NK-92 (cell line): ENCODE data around the gene KRTAP4-9.
"Not testable (repeated sequence)": the region's sequence is repeated elsewhere in the genome, so short reads cannot be mapped to it uniquely, and the experiment has no call there.

Experiments
- DNase-seq: peaks from one replicate; lab custom pipeline; 2025; ENCODE audit not compliant: unreplicated experiment; lab: John Stamatoyannopoulos, UW

Gene KRTAP4-9

GRCh38 chr17:41126412-41126811 is 21.2 kb downstream of the KRTAP4-9 start:
- no peak for DNase-seq

- no peak for DNase-seq
Measured at GRCh38 chr17:41127371-41127770, 22.2 kb downstream of the KRTAP4-9 start.

GRCh38 chr17:41131979-41132378 is 26.8 kb downstream of the KRTAP4-9 start:
- DNase-seq = no peak

- DNase-seq = no peak
Measured at GRCh38 chr17:41133880-41134735, 28.9 kb downstream of the KRTAP4-9 start.

GRCh38 chr17:41139865-41140264 is 34.7 kb downstream of the KRTAP4-9 start:
- not testable (repeated sequence) for DNase-seq

GRCh38 chr17:41140360-41141131 is 35.4 kb downstream of the KRTAP4-9 start, which contains the start of gene KRTAP4-6:
Gene KRTAP4-6 (minus strand): TSS chr17:41140544. CDS start chr17:41140487, 57 bp downstream.
- DNase-seq = no peak

GRCh38 chr17:41141361-41141760 is 36.2 kb downstream of the KRTAP4-9 start:
- no peak for DNase-seq

- no peak for DNase-seq
Measured at GRCh38 chr17:41144846-41145245, 39.7 kb downstream of the KRTAP4-9 start.

GRCh38 chr17:41145261-41145660 is 40.1 kb downstream of the KRTAP4-9 start:
- DNase-seq = no peak

GRCh38 chr17:41147531-41148204 is 42.5 kb downstream of the KRTAP4-9 start:
- no peak for DNase-seq

GRCh38 chr17:41148971-41149651 is 43.9 kb downstream of the KRTAP4-9 start:
- not testable (repeated sequence) for DNase-seq

GRCh38 chr17:41149652-41149985 is 44.4 kb downstream of the KRTAP4-9 start, which contains the start of gene KRTAP4-5:
Gene KRTAP4-5 (minus strand): TSS chr17:41149825. CDS start chr17:41149767, 58 bp downstream.
- DNase-seq = no peak

GRCh38 chr17:41150026-41150425 is 44.8 kb downstream of the KRTAP4-9 start:
- DNase-seq = no peak

- no peak for DNase-seq
Measured at GRCh38 chr17:41151525-41151924, 46.3 kb downstream of the KRTAP4-9 start.

GRCh38 chr17:41153856-41154255 is 48.7 kb downstream of the KRTAP4-9 start:
- DNase-seq = no peak
